Dendritic cell treated with granulocyte-macrophage colony-stimulating factor and Interleukin-4, amounts not matched to agents 40 ng/mL and 50 ng/mL, for 4 days (primary cell): ENCODE results near the gene CLEC4E.
"Not testable (repeated sequence)": the region's sequence is repeated elsewhere in the genome, so short reads cannot be mapped to it uniquely, and the experiment has no call there.

ENCODE experiments used
- H3K27ac Mint-ChIP-seq: one replicate; pipeline ENCODE4 v1.8.0; 2022; ENCODE audit warnings: mild to moderate bottlenecking, mixed read lengths
- H3K27me3 Mint-ChIP-seq: one replicate; pipeline ENCODE4 v1.8.0; 2022; ENCODE audit warnings: mild to moderate bottlenecking, mixed read lengths
- H3K36me3 Mint-ChIP-seq: one replicate; pipeline ENCODE4 v1.8.0; 2022; ENCODE audit warnings: low read depth, mixed read lengths
- H3K4me1 Mint-ChIP-seq: one replicate; pipeline ENCODE4 v1.8.0; 2022; ENCODE audit warnings: low read depth, mixed read lengths
- H3K4me3 Mint-ChIP-seq: one replicate; pipeline ENCODE4 v1.8.0; 2022; ENCODE audit warnings: mild to moderate bottlenecking, moderate library complexity, mixed read lengths
- H3K9me3 Mint-ChIP-seq: one replicate; pipeline ENCODE4 v1.8.0; 2022; ENCODE audit warnings: mixed read lengths
- intact Hi-C: fragments of 100-400 bp; cut with micrococcal nuclease; formaldehyde crosslinking; loops from one replicate; pipeline ENCODE4 v1.15.0; 2022

The CLEC4E gene

DNA sequence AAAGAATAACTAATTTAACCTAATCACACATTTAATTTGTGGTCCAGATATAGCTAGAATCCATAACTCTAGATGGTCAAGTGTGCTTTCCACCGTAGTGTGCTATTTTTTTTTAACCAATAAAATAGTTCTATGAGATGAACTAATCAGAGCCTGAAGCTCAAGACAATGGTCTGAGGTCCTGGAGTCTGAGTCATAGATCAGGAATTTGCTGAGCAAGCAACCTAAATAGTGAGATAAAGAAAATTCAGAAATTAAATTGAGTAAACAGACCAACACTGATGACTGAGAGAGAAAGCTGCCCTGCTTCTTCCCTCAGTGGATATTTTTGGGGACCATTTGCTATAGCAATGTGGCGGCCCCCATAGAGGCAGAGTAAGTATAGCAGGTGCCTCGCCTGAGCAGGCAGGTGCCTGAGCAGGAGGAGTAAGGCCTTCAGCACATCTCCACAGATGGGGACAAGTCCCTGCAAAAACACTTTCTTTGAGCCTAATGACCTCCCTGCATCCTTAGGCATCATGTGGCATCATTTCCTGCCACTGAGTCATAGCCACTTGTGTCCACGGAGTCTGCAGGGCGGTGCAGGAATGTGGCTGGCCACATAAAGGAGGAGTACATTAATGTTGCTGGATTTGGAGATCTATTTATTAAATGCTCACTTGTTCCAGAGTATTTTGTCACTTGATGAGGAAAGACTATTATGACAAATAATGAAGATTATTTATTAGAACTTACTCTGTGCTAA lies 13.9 kb upstream of the CLEC4E start:
- Mint-ChIP-seq H3K4me3 (no peak overlapping the region), H3K27ac (no peak overlapping the region), H3K36me3 (no peaks in the 10 kb centered on the region), H3K4me1 (peaks cover 7% of the 10 kb centered on the region), H3K9me3 (no peaks in the 10 kb centered on the region), H3K27me3 (no peaks in the 10 kb centered on the region)
- intact Hi-C loops = no loop called here

DNA sequence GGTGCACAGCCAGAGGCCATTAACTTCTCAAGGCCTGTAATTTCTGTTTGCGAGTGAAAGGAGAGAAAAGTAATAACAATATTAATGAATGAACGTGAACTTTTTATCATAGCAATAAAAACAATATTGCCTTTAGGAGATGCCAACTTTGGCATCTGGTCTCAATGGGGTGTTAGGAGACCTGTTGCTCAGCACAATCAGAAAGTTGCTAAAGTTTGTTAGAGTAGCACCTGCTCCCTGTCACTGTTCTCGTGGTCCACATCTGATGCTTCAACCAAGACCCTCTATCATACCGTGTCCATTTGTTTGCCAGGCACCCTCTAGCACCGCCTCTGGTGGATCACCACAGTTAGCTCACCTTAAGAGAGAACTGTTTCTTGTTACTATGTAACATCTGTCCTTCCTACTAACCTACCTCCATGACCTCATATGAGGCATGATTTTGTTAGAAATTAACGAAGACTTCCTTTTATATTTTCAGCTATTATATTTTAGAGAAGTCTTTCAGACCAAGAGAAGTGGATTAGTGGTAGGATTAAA lies 12.5 kb upstream of the CLEC4E start:
- intact Hi-C loops = no loop called here
- Mint-ChIP-seq H3K36me3 (no peaks in the 10 kb centered on the region), H3K27me3 (peaks cover 2% of the 10 kb centered on the region), H3K4me1 (peaks cover 7% of the 10 kb centered on the region), H3K27ac (no peak overlapping the region), H3K9me3 (no peaks in the 10 kb centered on the region), H3K4me3 (no peak overlapping the region)

DNA sequence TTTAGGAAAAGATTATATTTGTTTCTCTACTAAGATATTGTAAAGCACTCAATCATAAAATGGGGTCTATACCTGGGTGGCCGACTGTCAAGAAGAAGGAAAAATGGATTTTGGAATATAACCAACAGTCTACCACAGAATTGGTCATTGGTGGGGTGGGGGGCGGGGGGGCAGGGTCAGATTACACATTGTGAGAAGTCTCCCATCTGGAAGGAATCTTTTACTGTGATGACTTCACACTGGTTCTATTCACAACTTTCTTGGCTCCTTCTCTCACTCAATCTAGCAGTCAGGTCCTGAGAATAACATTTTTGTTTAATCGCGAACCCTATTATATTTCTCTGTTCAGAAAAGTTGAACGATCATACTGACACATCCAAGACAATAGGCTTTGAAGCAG lies 8.7 kb upstream of the CLEC4E start:
- intact Hi-C loops = no loop called here
- peaks cover 12% of the 10 kb centered on the region for H3K4me1 Mint-ChIP-seq
- H3K36me3 Mint-ChIP-seq = no peaks in the 10 kb centered on the region
- H3K27ac Mint-ChIP-seq = no peak overlapping the region
- H3K27me3 Mint-ChIP-seq = peaks cover 2% of the 10 kb centered on the region
- no peaks in the 10 kb centered on the region for H3K9me3 Mint-ChIP-seq
- H3K4me3 Mint-ChIP-seq = no peak overlapping the region

DNA sequence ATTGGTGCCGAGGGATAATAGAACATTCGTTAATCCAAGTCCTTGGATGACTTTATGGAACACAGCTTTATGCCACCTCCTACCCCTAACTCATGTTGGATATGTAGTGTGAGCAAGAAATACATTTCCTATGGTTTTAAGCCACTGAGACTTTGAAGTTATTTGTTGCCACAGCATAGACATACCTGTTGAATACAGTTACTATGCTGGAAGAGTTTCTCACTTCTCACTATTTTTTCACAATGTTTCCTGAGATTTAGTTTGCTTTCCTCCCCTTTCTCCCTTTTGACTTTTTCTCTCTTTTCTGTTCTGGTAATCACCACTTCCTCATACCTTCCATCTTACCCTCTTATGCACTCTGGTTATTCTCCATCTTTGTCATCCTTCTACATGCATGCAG lies 7.5 kb upstream of the CLEC4E start:
- Mint-ChIP-seq H3K36me3 (no peaks in the 10 kb centered on the region), H3K4me3 (no peak overlapping the region), H3K27me3 (peaks cover 2% of the 10 kb centered on the region), H3K9me3 (no peaks in the 10 kb centered on the region), H3K4me1 (peaks cover 12% of the 10 kb centered on the region), H3K27ac (no peak overlapping the region)
- intact Hi-C loops = no loop called here

DNA sequence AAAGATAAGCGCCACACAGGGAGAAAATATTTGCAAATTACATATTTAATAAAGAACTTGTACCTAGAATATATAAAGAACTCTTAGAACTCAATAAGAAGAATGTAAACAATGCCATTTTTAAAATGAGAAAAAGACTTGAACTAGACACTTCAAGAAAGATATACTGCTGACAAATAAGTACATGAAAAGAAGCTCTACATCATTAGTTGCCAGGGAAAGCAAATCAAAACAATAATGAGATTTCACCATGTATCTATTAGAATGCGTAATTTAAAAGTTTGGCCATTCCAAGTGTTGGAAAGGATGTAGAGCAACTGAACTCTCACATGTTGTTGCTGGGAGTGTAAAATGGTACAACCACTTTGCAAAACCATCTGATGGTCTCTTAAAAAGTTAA lies 6.9 kb upstream of the CLEC4E start:
- H3K4me3 Mint-ChIP-seq = no peak overlapping the region
- H3K36me3 Mint-ChIP-seq = no peaks in the 10 kb centered on the region
- no peaks in the 10 kb centered on the region for H3K9me3 Mint-ChIP-seq

DNA sequence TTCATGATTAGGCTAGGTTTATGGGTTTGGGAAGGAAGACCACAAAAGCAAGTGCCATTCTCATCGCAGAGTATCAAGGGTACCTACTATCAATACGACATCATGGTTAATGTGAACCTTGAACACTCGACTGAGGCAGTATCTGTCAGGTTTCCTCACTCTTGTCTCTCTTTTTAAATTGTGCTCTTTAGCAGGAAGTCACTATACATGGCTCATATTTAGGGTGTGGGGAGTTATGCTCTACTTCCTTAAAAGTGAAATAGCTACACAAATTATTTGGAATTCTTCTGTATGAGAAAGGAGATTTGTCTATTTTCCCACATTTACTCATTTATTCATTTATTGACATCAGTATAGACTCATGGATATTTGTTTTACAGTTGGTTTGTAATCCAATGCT lies 5.9 kb upstream of the CLEC4E start:
- intact Hi-C loops = no loop called here
- Mint-ChIP-seq H3K4me3 (no peak overlapping the region), H3K9me3 (no peaks in the 10 kb centered on the region), H3K4me1 (peaks cover 12% of the 10 kb centered on the region), H3K36me3 (no peaks in the 10 kb centered on the region), H3K27me3 (peaks cover 2% of the 10 kb centered on the region), H3K27ac (peak overlapping the region; percentile 37)

More for the DNA sequence above, 6.9 kb upstream of the CLEC4E start:
- Mint-ChIP-seq H3K27me3 (peaks cover 2% of the 10 kb centered on the region), H3K27ac (no peak overlapping the region), H3K4me1 (peaks cover 12% of the 10 kb centered on the region)
- intact Hi-C loops = no loop called here

DNA sequence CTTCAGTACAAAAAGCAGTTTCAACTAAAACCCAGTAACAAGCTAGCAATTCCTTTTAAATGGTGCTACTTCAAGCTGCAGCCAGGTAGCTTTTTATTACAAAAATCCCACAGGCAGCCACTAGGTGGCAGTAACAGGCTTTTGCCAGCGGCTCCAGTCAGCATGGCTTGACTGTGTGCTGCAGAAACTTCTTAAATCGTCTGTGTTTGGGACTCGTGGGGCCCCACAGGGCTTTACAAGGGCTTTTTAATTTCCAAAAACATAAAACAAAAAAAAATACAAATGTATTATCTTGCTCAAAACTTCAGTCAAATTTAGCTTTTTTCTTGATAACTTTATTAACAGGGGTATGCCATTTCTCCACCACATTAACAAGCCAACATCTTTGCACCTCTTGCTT lies 3.6 kb upstream of the CLEC4E start:
- peaks cover 2% of the 10 kb centered on the region for H3K27me3 Mint-ChIP-seq
- intact Hi-C loops = loop anchor here (2.0 kb wide), 1 partner anchor 65 kb away; no protein-coding TSS in a partner anchor
- no peaks in the 10 kb centered on the region for H3K9me3 Mint-ChIP-seq
- H3K36me3 Mint-ChIP-seq = no peaks in the 10 kb centered on the region
- no peak overlapping the region for H3K27ac Mint-ChIP-seq
- H3K4me3 Mint-ChIP-seq = no peak overlapping the region
- peaks cover 31% of the 10 kb centered on the region for H3K4me1 Mint-ChIP-seq

DNA sequence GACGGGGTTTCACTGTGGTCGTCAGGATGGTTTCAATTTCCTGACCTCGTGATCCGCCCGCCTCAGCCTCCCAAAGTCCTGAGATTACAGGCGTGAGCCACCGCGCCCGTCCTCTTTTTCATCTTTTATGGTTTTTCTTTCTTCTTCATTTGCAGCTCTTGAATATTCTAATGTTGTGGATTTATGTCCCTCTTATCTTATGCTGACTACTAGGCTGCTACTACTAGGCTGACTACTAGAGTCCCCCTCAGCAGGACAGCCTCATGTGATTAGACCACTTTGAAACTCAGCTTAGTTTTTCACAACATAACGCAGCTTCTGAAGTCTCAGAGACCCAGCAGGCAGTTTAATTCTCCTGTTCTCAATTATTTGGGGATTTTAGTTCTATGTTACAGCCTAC lies 857 bp upstream of the CLEC4E start:
- H3K4me1 Mint-ChIP-seq = peaks cover 36% of the 10 kb centered on the region
- H3K27ac Mint-ChIP-seq = peak overlapping the region; percentile 87
- intact Hi-C loops = no loop called here
- no peaks in the 10 kb centered on the region for H3K27me3 Mint-ChIP-seq
- peak overlapping the region; percentile 78 for H3K4me3 Mint-ChIP-seq
- peaks cover 10% of the 10 kb centered on the region for H3K9me3 Mint-ChIP-seq
- peaks cover 7% of the 10 kb centered on the region for H3K36me3 Mint-ChIP-seq

DNA sequence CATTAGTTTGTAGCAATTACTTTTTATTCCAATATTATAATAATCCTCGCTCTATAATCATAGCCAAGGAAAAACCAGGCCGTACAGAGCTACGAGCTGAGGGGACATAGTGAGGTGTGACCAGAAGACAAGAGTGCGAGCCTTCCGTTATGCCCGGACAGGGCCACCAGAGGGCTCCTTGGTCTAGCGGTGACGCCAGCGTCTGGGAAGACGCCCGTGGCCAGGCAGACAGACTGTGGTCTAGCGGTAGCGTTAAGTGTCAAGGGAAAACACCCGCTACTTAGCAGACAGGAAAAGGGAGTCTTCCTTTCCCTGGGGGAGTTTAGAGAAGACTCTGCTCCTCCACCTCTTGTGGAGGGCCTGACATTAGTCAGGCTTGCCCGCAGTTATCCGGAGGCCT lies 2.9 kb downstream of the CLEC4E start:
- Mint-ChIP-seq H3K27ac (peak overlapping the region; percentile 58), H3K9me3 (peaks cover 10% of the 10 kb centered on the region), H3K36me3 (peaks cover 23% of the 10 kb centered on the region), H3K4me1 (peaks cover 38% of the 10 kb centered on the region)
- H3K27me3 Mint-ChIP-seq, H3K4me3 Mint-ChIP-seq, intact Hi-C loops: not testable (repeated sequence)

DNA sequence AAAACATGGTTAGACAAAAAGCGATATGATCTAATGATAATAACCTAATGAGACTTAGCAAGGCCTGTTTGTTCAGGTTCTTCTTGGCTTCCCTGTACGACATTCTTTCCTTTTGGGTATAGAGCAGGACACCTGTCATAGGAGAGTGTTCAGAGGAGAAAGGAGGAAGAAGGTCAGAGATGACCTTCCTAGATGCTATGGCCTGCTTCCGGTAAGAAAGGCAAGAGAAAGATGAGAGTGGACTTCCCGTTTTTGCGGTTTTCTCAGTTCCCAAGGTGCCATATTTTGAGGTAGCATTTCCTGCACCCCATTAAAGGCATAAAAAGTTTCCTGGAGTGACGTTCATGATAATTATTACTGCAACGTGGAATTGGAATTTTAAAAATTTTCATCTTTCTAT lies 8.7 kb downstream of the CLEC4E start:
- Mint-ChIP-seq H3K36me3 (peaks cover 16% of the 10 kb centered on the region), H3K4me3 (no peak overlapping the region), H3K27ac (no peak overlapping the region)

DNA sequence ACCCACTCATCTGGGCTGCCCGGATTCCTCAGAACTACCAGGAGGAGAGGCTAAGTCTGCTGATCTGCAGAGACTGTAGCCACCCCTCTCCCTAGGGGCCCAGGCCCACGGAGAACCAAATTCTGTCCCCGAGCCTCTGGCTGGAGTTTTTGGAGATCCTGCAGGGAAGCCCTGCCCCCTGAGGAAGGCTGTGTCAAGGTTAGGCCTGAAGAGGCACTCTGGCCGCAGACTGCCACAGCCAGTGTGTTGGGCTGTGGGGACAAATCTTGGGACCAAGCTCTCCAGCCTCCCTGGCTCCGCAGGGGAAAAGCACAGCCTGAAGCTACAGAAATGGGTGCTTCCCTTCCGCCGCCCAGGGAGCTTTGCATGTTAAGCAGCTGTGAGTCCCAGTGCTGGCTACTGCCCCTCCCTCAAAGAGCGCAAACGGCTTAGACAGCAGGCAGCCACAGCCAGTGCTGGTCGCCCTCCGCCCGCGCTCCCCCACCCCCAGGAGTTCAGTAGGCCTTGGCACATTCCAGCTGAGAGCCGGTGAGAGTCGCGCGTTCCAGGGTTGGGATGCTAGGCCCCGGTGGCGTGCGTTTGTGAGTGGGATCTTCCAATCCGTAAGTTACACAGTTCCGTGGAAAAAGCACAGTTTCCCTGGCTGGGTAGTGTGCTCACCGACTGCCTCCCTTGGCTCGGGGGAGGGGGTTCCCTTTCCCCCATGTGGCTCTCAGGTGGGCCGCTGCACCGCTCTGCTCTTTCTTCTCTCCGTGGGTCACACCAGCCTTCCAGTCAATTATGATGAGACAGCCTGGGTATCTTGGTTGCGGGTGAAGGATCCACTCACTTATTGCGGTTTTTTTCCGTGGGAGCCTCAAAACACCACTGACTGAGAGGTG lies 13.2 kb downstream of the CLEC4E start:
- Mint-ChIP-seq H3K36me3 (peaks cover 24% of the 10 kb centered on the region), H3K27me3 (no peaks in the 10 kb centered on the region), H3K4me1 (no peaks in the 10 kb centered on the region), H3K4me3 (no peak overlapping the region), H3K27ac (no peak overlapping the region), H3K9me3 (peaks cover 21% of the 10 kb centered on the region)
- intact Hi-C loops = no loop called here

More for the DNA sequence above, 8.7 kb downstream of the CLEC4E start:
- H3K4me1 Mint-ChIP-seq = peaks cover 7% of the 10 kb centered on the region
- H3K9me3 Mint-ChIP-seq = no peaks in the 10 kb centered on the region
- intact Hi-C loops = no loop called here
- no peaks in the 10 kb centered on the region for H3K27me3 Mint-ChIP-seq

DNA sequence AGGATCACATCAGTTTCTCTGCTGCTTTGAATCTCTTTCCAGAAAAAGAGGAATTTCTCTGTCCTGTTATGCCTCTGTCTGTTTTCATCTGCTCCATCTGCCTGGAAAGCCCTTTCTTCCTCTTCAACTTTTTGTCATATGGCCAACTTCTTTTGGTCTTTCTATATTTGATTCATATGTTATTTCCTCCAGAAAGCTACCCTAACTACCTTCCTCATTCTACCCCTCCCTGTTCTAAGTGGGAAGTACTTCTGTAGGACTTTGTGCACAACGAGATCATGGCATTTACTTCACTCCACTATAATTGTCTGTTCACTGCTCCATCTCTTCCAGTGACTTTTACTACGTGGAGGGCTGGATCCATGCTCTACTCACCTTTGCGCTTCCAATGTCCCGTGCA lies 21.5 kb downstream of the CLEC4E start:
- Mint-ChIP-seq H3K27ac (peak overlapping the region; percentile 13), H3K4me3 (no peak overlapping the region), H3K36me3 (peaks cover 5% of the 10 kb centered on the region), H3K9me3 (peaks cover 2% of the 10 kb centered on the region), H3K4me1 (peaks cover 28% of the 10 kb centered on the region), H3K27me3 (no peaks in the 10 kb centered on the region)
- intact Hi-C loops = no loop called here

DNA sequence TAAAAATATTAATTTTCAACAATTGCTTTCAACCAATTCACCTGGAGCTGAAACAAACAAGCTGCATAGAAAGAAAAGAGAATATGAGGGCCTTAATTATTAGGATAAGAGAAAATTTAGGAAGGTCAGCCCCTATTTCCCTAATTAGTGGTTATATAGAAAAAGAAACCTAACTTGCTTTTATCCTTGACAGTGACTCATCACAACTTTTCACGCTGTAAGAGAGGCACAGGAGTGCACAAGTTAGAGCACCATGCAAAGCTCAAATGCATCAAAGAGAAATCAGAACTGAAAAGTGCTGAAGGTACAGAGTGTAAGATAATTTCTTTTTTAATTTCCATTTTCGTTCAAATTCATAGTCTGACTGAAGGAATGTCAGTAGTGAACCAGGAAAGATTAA lies 22.7 kb downstream of the CLEC4E start:
- Mint-ChIP-seq H3K27ac (no peak overlapping the region), H3K27me3 (no peaks in the 10 kb centered on the region), H3K4me3 (no peak overlapping the region), H3K9me3 (no peaks in the 10 kb centered on the region), H3K4me1 (peaks cover 38% of the 10 kb centered on the region), H3K36me3 (no peaks in the 10 kb centered on the region)
- intact Hi-C loops = no loop called here

DNA sequence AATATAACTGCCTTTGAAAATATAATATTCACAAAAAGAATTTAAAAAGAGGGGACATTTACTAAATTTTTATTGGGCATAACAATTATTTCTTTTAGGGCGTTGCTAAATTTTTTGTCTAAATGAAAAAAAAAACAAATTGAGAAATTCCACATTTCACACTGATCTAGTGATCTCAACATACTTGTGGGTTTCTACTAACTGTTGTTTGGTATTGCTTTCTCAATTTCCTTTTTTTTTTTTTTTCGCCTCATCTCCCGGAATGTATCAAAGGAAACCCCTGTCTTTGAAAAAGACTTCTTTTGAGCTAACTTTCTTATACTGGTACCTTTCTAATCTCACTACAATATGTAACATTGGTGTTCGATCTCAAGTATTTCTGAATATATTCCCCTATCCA lies 27.4 kb downstream of the CLEC4E start, which contains the start of gene CLEC4D:
CLEC4D (plus strand) TSS at position 248 of the 400 bp plus-strand sequence. CDS start 230 bp downstream, outside the sequence.
- H3K36me3 Mint-ChIP-seq = no peaks in the 10 kb centered on the region
- intact Hi-C loops = no loop called here
- peaks cover 54% of the 10 kb centered on the region for H3K4me1 Mint-ChIP-seq
- peak within 1 kb of the TSS; percentile 70 for H3K4me3 Mint-ChIP-seq
- no peaks in the 10 kb centered on the region for H3K27me3 Mint-ChIP-seq
- H3K27ac Mint-ChIP-seq = peak within 1 kb of the TSS; percentile 86
- H3K9me3 Mint-ChIP-seq = no peaks in the 10 kb centered on the region
